Activated T-cell treated with anti-CD3 and anti-CD28 coated beads, Interleukin-2, amount 50 U/mL, for 72 hours (primary cell): ENCODE measurements around the gene LY86. TPM values are rescaled to one million over a fixed set of nuclear protein-coding genes. Genes with fewer than 3 reads are reported as not detected.
"Not testable (repeated sequence)": the region's sequence is repeated elsewhere in the genome, so short reads cannot be mapped to it uniquely, and the experiment has no call there.

Source experiments
- ATAC-seq, 2 donors: fragments of 150-1000 bp; cut with Tn5 transposase; replicated peaks in 1 of 2; 2 replicates each; pipeline ENCODE4 v1.10.0; 2021; ENCODE audit warnings: moderate library complexity in 2 of 2, mild to moderate bottlenecking in 1 of 2
- DNase-seq, 2 donors: peaks; one replicate each; pipeline ENCODE4 v3.0.0; 2021 to 2022; ENCODE audit warnings: mixed read lengths in 1 of 2
- H3K27ac Mint-ChIP-seq: one replicate; pipeline ENCODE4 v1.8.0; 2022; ENCODE audit warnings: mild to moderate bottlenecking, moderate library complexity, mixed read lengths
- H3K27me3 Mint-ChIP-seq: one replicate; pipeline ENCODE4 v1.8.0; 2022; ENCODE audit warnings: low read depth, mixed read lengths
- H3K36me3 Mint-ChIP-seq, 2 donors: one replicate each; pipeline ENCODE4 v1.8.0; 2022; ENCODE audit warnings: mixed read lengths in 2 of 2, mild to moderate bottlenecking in 1 of 2; ENCODE audit not compliant: insufficient read depth in 2 of 2
- H3K4me1 Mint-ChIP-seq: one replicate; pipeline ENCODE4 v1.8.0; 2022; ENCODE audit warnings: low read depth, mixed read lengths
- H3K4me3 Mint-ChIP-seq, 2 donors: one replicate each; pipeline ENCODE4 v1.8.0; 2022; ENCODE audit warnings: mild to moderate bottlenecking in 2 of 2, mixed read lengths in 2 of 2, moderate library complexity in 2 of 2
- H3K9me3 Mint-ChIP-seq, 2 donors: one replicate each; pipeline ENCODE4 v1.8.0; 2022; ENCODE audit warnings: mixed read lengths in 2 of 2
- total RNA-seq, 2 donors: library from RNA; stranded (reverse); gene quantifications; one replicate each; pipeline ENCODE4 v1.2.3, GENCODE V29; 2022

LY86 gene
- total RNA-seq, 2 donors from 2014 or later = 0.39 to 1.2 TPM

GRCh38 chr6:6593867-6594468, 5.4 kb downstream of the LY86 start:
- DNase-seq (no peak), ATAC-seq (no peak)
- Mint-ChIP-seq H3K4me1 (peaks cover 70% of the 10 kb centered on the region), H3K27ac (no peak overlapping the region), H3K27me3 (no peaks in the 10 kb centered on the region), H3K36me3 (peaks cover 0 to 2% of the 10 kb centered on the region in 2 donors), H3K9me3 (peaks cover 0 to 5% of the 10 kb centered on the region in 2 donors), H3K4me3 (no peak overlapping the region)

- DNase-seq (no peak), ATAC-seq (no peak)
- H3K4me3 Mint-ChIP-seq = no peak overlapping the region
- H3K27ac Mint-ChIP-seq = no peak overlapping the region
- H3K4me1 Mint-ChIP-seq = peaks cover 71% of the 10 kb centered on the region
- H3K36me3 Mint-ChIP-seq = peaks cover 0 to 2% of the 10 kb centered on the region in 2 donors
- H3K9me3 Mint-ChIP-seq = peaks cover 0 to 5% of the 10 kb centered on the region in 2 donors
- H3K27me3 Mint-ChIP-seq = no peaks in the 10 kb centered on the region
These were observed 6.5 kb downstream of the LY86 start for GRCh38 chr6:6595025-6595424.

GRCh38 chr6:6595952-6596351, 7.4 kb downstream of the LY86 start:
- peaks cover 63% of the 10 kb centered on the region for H3K4me1 Mint-ChIP-seq
- no peak overlapping the region for H3K27ac Mint-ChIP-seq
- ATAC-seq (no peak), DNase-seq (no peak)
- H3K36me3 Mint-ChIP-seq = peaks cover 0 to 2% of the 10 kb centered on the region in 2 donors
- no peaks in the 10 kb centered on the region for H3K27me3 Mint-ChIP-seq
- no peak overlapping the region for H3K4me3 Mint-ChIP-seq
- H3K9me3 Mint-ChIP-seq = peaks cover 0 to 5% of the 10 kb centered on the region in 2 donors

DNA sequence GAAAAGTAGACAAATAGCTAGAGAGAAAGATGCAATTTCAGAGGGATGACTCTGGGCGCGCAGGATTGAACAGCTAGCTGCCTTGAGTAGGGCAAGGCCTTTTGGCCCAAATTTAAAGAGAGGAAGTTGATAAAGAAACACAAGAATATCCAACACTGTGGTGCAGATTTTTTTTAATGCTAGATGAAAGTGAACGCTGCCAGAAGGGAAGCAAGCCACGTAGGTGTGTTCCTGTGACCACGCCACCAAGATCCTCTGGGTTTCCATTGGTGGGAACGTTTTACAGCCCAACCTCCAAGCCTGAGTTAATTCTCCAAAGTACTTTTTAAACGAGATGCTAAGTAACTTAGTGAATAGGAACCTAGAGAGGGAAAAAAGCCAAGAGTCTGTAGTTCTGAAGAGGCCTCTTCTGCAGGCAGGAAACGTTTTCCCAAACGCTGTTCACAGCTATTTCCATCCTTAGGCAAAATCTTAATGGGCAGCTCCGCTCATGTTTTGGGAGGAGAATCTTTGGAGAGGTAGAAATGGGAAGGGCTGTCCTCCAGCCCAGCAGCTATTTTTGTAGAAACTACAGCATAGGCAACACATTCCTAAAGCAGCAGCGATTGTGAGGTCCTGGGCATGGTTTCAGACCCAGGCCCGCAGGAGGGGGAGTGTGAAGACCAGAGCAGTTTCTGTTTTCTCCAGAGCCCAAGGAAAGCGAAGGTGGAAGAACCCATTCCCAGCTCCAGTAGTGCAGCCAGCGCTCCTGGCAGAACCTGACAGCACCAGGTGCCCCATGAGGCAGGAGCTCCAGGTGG, 8.2 kb downstream of the LY86 start:
- Mint-ChIP-seq H3K27ac (no peak overlapping the region), H3K36me3 (peaks cover 0 to 2% of the 10 kb centered on the region in 2 donors), H3K9me3 (peaks cover 0 to 2% of the 10 kb centered on the region in 2 donors), H3K4me1 (peaks cover 56% of the 10 kb centered on the region), H3K4me3 (peak overlapping the region in 1 of 2 donors; percentile 23), H3K27me3 (no peaks in the 10 kb centered on the region)
- ATAC-seq (no peak), DNase-seq (no peak)

DNA sequence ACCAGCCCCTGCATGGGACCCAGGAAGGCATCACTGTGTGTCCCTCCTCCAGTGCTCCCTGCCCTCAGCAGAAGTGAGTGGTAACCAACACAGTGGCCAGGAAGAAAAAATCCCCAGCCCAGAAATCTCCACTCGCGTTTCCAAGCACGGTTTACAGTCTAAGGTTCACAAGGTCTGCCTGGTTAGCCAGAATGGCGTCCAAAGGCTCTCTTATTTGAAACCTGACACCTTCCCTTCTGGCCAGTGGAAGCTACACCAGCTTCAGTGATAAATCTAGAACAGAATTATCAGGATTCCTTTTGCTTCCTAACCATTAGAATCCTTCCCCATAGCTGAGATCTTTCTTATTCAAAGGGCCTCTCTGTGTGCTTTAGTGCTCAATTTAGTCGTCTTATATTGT, 9.2 kb downstream of the LY86 start:
- Mint-ChIP-seq H3K9me3 (peaks cover 0 to 2% of the 10 kb centered on the region in 2 donors), H3K4me3 (no peak overlapping the region), H3K4me1 (peaks cover 46% of the 10 kb centered on the region), H3K27me3 (no peaks in the 10 kb centered on the region), H3K27ac (no peak overlapping the region), H3K36me3 (peaks cover 0 to 2% of the 10 kb centered on the region in 2 donors)
- DNase-seq (no peak), ATAC-seq (no peak)

GRCh38 chr6:6599468-6599873, 11.0 kb downstream of the LY86 start:
- peaks cover 0 to 6% of the 10 kb centered on the region in 2 donors for H3K36me3 Mint-ChIP-seq
- H3K27me3 Mint-ChIP-seq = no peaks in the 10 kb centered on the region

DNA sequence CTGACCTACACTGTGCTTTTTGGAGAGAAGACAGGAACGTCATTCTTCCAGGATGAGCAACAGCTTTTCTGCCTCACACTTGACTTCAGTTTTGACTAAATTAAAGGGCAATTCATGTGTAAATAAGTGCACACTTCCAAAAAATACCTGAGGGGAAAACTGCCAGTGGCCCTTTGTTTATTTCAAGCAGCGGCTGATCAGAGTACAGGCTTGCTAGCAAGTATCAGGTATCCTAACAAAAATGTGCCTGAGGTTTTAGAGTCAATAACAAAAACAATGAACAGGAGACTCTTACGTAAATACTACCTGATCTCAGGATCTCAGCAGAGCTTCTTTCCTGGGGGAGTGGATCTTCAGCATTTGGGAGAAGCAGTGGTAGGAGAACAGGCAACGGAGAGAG, 12.4 kb downstream of the LY86 start:
- Mint-ChIP-seq H3K27ac (no peak overlapping the region), H3K4me1 (peaks cover 23% of the 10 kb centered on the region), H3K27me3 (no peaks in the 10 kb centered on the region), H3K9me3 (peaks cover 0 to 6% of the 10 kb centered on the region in 2 donors), H3K36me3 (peaks cover 0 to 9% of the 10 kb centered on the region in 2 donors), H3K4me3 (no peak overlapping the region)
- no peak for ATAC-seq
- no peak for DNase-seq

More at GRCh38 chr6:6599468-6599873, 11.0 kb downstream of the LY86 start:
- H3K9me3 Mint-ChIP-seq = peaks cover 0 to 4% of the 10 kb centered on the region in 2 donors
- no peak for ATAC-seq
- no peak overlapping the region for H3K4me3 Mint-ChIP-seq
- no peak overlapping the region for H3K27ac Mint-ChIP-seq
- no peak for DNase-seq
- H3K4me1 Mint-ChIP-seq = peaks cover 31% of the 10 kb centered on the region

- ATAC-seq (no peak), DNase-seq (no peak)
- Mint-ChIP-seq H3K27me3 (no peaks in the 10 kb centered on the region), H3K9me3 (peaks cover 0 to 6% of the 10 kb centered on the region in 2 donors), H3K4me1 (peaks cover 14% of the 10 kb centered on the region), H3K27ac (no peak overlapping the region), H3K36me3 (peaks cover 0 to 9% of the 10 kb centered on the region in 2 donors), H3K4me3 (no peak overlapping the region)
These were observed 13.7 kb downstream of the LY86 start for GRCh38 chr6:6602262-6602661.

DNA sequence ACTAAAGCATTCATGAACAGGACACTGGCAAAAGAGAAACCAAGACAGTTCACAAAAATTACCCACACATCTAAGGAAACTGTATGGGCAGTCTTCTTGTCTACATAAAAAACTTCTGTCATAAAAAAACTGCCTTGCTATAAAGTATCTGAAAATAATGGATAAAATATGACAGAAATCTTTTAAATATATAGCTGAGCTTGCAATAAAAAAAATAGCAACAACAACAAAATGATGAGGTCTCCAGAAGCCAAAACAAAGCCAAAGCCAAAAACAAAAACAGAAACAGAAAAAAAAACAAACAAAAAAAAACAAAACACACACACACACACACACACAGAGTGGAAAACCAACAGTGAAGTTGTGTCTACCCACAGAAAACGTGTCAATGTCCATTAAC, 14.8 kb downstream of the LY86 start:
- ATAC-seq (no peak), DNase-seq (no peak)
- Mint-ChIP-seq H3K4me3 (no peak overlapping the region), H3K4me1 (peaks cover 14% of the 10 kb centered on the region), H3K36me3 (peaks cover 0 to 9% of the 10 kb centered on the region in 2 donors), H3K27me3 (no peaks in the 10 kb centered on the region), H3K27ac (peak overlapping the region; percentile 9), H3K9me3 (peaks cover 0 to 6% of the 10 kb centered on the region in 2 donors)

DNA sequence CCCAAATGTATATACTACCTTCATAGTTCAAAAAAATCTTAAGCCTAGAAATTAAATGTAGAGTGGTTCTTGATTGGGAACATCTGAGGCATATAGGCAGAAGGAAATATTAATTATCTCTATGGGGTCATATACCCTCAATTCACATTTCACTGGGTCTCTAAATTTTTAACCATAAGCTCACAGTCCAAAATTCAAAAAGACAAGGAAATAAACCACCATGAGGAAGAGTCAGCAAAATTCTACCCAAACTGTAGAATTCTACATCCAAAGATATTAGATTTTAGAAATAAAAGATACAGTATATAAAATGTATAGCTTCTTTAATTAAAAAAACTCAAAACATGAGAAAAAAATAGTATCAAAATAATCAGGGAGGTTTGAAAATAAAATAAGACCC, 15.5 kb downstream of the LY86 start:
- peaks cover 0 to 4% of the 10 kb centered on the region in 2 donors for H3K9me3 Mint-ChIP-seq
- no peak for ATAC-seq
- H3K4me3 Mint-ChIP-seq = no peak overlapping the region
- H3K27me3 Mint-ChIP-seq = no peaks in the 10 kb centered on the region
- H3K4me1 Mint-ChIP-seq = peaks cover 10% of the 10 kb centered on the region
- DNase-seq = no peak
- peaks cover 0 to 9% of the 10 kb centered on the region in 2 donors for H3K36me3 Mint-ChIP-seq
- no peak overlapping the region for H3K27ac Mint-ChIP-seq

- ATAC-seq (no peak), DNase-seq (no peak)
- H3K9me3 Mint-ChIP-seq = peaks cover 0 to 4% of the 10 kb centered on the region in 2 donors
- no peaks in the 10 kb centered on the region for H3K27me3 Mint-ChIP-seq
- peaks cover 10% of the 10 kb centered on the region for H3K4me1 Mint-ChIP-seq
- H3K36me3 Mint-ChIP-seq = peaks cover 0 to 9% of the 10 kb centered on the region in 2 donors
- no peak overlapping the region for H3K27ac Mint-ChIP-seq
- no peak overlapping the region for H3K4me3 Mint-ChIP-seq
These were observed 16.0 kb downstream of the LY86 start for GRCh38 chr6:6604566-6604965.

DNA sequence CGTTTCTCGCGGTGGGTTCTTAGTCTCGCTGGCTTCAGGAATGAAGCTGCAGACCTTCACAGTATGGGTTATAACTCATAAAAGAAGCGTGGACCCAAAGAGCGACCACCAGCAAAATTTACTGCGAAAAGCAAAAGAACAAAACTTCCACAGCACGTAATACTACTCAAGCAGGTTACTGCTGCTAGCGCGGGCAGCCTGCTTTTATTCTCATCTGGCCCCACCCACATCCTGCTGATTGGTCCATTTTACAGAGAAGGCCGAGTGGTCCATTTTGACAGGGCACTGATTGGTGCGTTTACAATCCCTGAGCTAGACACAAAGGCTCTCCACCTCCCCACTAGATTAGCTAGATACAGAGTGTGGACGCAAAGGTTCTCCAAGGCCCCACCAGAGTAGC, 17.4 kb downstream of the LY86 start:
- H3K27ac Mint-ChIP-seq = no peak overlapping the region

DNA sequence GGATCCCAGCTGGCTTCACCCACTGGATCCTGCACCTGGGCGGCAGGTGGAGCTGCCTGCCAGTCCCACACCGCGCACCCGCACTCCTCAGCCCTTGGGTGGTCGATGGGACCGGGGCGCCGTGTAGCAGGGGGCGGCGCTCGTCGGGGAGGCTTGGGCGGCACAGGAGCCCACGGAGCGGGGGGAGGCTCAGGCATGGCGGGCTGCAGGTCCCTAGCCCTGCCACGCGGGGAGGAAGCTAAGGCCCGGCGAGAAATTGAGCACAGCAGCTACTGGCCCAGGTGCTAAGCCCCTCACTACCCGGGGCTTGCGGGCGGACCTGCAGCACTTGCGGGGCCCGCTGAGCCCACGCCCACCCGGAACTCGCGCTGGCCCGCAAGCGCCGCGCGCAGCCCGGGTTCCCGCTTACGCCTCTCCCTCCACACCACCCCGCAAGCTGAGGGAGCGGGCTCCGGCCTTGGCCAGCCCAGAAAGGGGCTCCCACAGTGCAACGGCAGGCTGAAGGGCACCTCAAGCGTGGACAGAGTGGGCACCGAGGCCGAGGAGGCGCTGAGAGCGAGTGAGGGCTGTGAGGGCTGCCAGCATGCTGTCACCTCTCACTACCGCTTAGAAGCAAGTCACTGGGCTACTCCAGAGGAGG, 18.0 kb downstream of the LY86 start:
- not testable (repeated sequence) for H3K27ac Mint-ChIP-seq, H3K27me3 Mint-ChIP-seq, H3K9me3 Mint-ChIP-seq, H3K36me3 Mint-ChIP-seq, ATAC-seq, H3K4me3 Mint-ChIP-seq, DNase-seq
- H3K4me1 Mint-ChIP-seq = peaks cover 24% of the 10 kb centered on the region

More for the DNA sequence above, 17.4 kb downstream of the LY86 start:
- Mint-ChIP-seq H3K4me3 (no peak overlapping the region), H3K4me1 (peaks cover 18% of the 10 kb centered on the region), H3K36me3 (peaks cover 0 to 9% of the 10 kb centered on the region in 2 donors), H3K27me3 (no peaks in the 10 kb centered on the region), H3K9me3 (peaks cover 0 to 4% of the 10 kb centered on the region in 2 donors)
- DNase-seq (no peak), ATAC-seq (no peak)
